ENCODE results near the gene TASL.
"Not testable (repeated sequence)": the region's sequence is repeated elsewhere in the genome, so short reads cannot be mapped to it uniquely, and the experiment has no call there.

Gene TASL

GRCh38 chrX:30576881-30577280 is 685 bp downstream of the TASL start:
- DNase-seq (ENCODE audit: low read depth in 2 of 2) = no peak

GRCh38 chrX:30573125-30573524 is 4.4 kb downstream of the TASL start:
- no peak for DNase-seq (ENCODE audit: low read depth in 2 of 2)

GRCh38 chrX:30572678-30573077 is 4.9 kb downstream of the TASL start:
- DNase-seq (ENCODE audit: low read depth in 2 of 2) = no peak

DNA sequence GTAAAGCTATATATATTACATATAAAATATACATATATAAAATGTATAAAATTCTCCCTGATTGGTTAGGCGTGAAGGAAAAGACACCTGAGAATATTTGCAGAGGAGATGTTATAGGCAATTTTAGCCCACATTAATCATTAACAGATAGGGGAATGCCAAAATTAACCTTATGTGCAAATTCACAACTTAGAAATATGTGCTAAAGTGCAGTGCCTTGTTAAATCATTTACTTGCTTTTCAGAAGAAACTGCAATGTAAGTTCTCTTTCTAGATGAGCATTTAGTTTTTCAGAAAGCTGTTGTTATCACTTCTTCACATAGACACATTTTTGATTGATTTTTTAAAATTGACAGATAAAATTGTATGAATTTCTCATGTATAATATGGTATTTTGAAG is 5.6 kb downstream of the TASL start:
- DNase-seq (ENCODE audit: low read depth in 2 of 2) = no peak

DNA sequence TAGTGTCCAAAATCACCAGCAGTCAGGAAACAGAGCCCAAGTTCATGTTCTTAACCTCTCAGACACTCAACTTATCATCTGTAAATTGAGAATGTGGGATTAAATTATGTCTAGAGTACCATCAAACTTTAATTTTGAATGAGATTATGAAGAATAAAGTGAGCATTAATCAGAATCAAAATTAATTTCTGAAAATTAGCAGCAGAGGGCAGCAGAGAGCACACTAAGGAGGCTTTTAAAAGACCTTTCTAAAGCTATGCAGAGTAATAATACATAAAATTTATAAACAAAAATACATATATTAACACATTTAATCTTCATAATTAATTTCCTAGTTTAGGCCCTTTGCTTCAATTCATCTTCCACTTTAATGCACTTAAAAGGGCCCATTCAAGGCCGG is 7.1 kb downstream of the TASL start:
- no peak for DNase-seq (ENCODE audit: low read depth in 2 of 2)

DNA sequence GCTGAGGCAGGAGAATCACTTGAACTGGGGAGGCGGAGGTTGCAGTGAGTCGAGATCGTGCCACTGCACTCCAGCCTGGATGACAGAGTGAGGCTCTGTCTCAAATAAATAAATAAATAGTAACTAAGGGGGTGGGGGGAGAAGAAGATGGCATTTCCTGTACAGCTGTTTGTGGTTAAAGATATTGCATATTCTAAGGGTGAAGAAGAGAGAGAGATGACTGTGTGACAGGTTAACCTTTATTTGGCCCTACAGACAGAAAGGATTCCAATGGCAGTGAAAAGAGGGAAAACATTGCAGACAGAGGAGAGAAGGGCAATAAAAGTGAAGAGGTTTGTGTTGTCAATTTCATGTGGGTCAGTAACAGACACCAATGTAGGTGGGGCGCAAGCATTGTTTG is 9.4 kb downstream of the TASL start:
- DNase-seq (ENCODE audit: low read depth in 2 of 2) = peak; percentile 13 to 28

DNA sequence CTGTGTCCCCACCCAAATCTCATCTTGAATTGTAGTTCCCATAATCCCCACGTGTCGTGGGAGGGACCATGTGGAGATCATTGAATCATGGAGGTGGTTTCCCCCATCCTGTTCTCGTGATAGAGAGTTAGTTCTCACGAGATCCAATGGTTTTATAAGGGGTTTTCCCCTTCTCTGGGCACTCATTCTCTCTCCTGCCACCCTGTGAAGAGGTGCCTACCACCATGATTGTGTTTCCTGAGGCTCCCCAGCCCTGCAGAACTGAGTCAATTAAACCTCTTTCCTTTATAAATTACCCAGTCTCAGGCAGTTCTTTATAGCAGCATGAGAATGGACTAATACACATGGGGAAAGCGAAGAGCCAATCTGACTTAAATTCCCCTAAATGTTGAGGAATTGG is 14.5 kb downstream of the TASL start:
- DNase-seq (ENCODE audit: low read depth in 2 of 2) = not testable (repeated sequence)

GRCh38 chrX:30561191-30561590 is 16.4 kb downstream of the TASL start:
- no peak for DNase-seq (ENCODE audit: low read depth in 2 of 2)

- no peak for DNase-seq (ENCODE audit: low read depth in 2 of 2)
These were observed 39.3 kb downstream of the TASL start for GRCh38 chrX:30538271-30538670.

- no peak for DNase-seq (ENCODE audit: low read depth in 2 of 2)
These were observed 43.7 kb downstream of the TASL start for GRCh38 chrX:30533835-30534234.

DNA sequence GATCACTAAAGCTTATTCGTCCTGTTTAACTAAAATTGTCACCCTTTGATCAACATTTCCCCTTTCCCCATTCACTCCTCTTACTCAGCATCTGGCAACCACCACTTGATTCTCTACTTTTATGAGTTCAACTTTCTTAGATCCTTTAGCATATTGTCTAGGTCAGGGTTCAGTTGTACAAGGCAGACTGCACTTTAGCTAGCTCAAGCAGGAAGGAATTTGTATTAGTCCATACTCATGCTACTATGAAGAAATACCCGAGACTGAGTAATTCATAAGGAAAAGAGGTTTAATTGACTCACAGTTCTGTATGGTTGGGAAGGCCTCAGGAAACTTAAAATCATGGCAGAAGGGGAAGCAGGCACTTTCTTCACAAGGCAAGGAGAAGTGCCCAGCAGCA is 44.3 kb downstream of the TASL start:
- no peak for DNase-seq (ENCODE audit: low read depth in 2 of 2)

GRCh38 chrX:30530606-30531005 is 47.0 kb downstream of the TASL start:
- DNase-seq (ENCODE audit: low read depth in 2 of 2) = no peak

DNA sequence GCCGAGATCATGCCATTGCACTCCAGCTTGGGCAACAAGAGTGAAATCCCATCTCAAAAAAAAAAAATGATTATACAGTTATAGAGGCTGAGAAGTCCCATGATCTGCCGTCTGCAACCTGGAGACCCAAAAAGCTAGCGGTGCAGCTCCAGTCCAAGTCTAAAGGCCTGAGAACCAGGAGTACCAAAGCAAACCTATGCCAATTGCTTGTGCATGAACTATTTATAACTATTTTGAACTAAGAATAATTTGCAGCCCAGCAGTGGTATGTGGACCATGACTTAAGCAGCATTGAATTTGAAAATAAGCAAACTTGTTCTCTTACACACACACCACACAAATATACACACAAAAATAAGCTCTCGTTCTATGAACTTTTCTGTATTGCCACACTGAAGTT is 51.8 kb downstream of the TASL start:
- no peak for DNase-seq (ENCODE audit: low read depth in 2 of 2)

- peak; percentile 24 to 41 for DNase-seq (ENCODE audit: low read depth in 2 of 2)
These were observed 56.0 kb downstream of the TASL start for GRCh38 chrX:30521440-30522182.

- no peak for DNase-seq (ENCODE audit: low read depth in 2 of 2)
These were observed 64.3 kb downstream of the TASL start for GRCh38 chrX:30513284-30513683.
